CD4-positive, alpha-beta T cell treated with Interleukin-15 for 4 hours (primary cell): ENCODE results near the gene FOXQ1.
"Not testable (repeated sequence)": the region's sequence is repeated elsewhere in the genome, so short reads cannot be mapped to it uniquely, and the experiment has no call there.

ENCODE experiments used
- DNase-seq: peaks from one replicate; pipeline ENCODE4 v3.0.0-alpha.2; 2020; ENCODE audit warnings: low spot score

Gene FOXQ1

GRCh38 chr6:1290805-1291204 is 21.1 kb upstream of the FOXQ1 start:
- no peak for DNase-seq

GRCh38 chr6:1291381-1291780 is 20.5 kb upstream of the FOXQ1 start:
- DNase-seq: no peak

GRCh38 chr6:1295420-1295819 is 16.5 kb upstream of the FOXQ1 start:
- no peak for DNase-seq

- no peak for DNase-seq
Observed at GRCh38 chr6:1296079-1296478, 15.8 kb upstream of the FOXQ1 start.

GRCh38 chr6:1296542-1296941 is 15.4 kb upstream of the FOXQ1 start:
- DNase-seq: no peak

GRCh38 chr6:1297746-1298145 is 14.2 kb upstream of the FOXQ1 start:
- no peak for DNase-seq

- DNase-seq: no peak
Observed at GRCh38 chr6:1298768-1299167, 13.1 kb upstream of the FOXQ1 start.

GRCh38 chr6:1306133-1306532 is 5.8 kb upstream of the FOXQ1 start:
- DNase-seq: no peak

GRCh38 chr6:1309366-1309765 is 2.5 kb upstream of the FOXQ1 start:
- DNase-seq: no peak

- DNase-seq: no peak
Observed at GRCh38 chr6:1310628-1311399, 1.1 kb upstream of the FOXQ1 start.

GRCh38 chr6:1312203-1312472 is 240 bp downstream of the FOXQ1 start:
- DNase-seq: no peak

- DNase-seq: no peak
Observed at GRCh38 chr6:1312473-1313367, 822 bp downstream of the FOXQ1 start.

GRCh38 chr6:1313384-1313766 is 1.5 kb downstream of the FOXQ1 start:
- DNase-seq: no peak

GRCh38 chr6:1313767-1314503 is 2.0 kb downstream of the FOXQ1 start:
- DNase-seq: no peak

- no peak for DNase-seq
Observed at GRCh38 chr6:1314617-1315016, 2.7 kb downstream of the FOXQ1 start.

GRCh38 chr6:1315201-1315559 is 3.3 kb downstream of the FOXQ1 start:
- no peak for DNase-seq

- no peak for DNase-seq
Observed at GRCh38 chr6:1315560-1316386, 3.9 kb downstream of the FOXQ1 start.

GRCh38 chr6:1316489-1316971 is 4.6 kb downstream of the FOXQ1 start:
- DNase-seq: no peak

GRCh38 chr6:1317302-1317815 is 5.5 kb downstream of the FOXQ1 start:
- DNase-seq: no peak

GRCh38 chr6:1318036-1318435 is 6.1 kb downstream of the FOXQ1 start:
- DNase-seq: no peak

GRCh38 chr6:1318584-1318983 is 6.7 kb downstream of the FOXQ1 start:
- not testable (repeated sequence) for DNase-seq

GRCh38 chr6:1321738-1322137 is 9.8 kb downstream of the FOXQ1 start:
- no peak for DNase-seq
